K562 (cell line): Measurements from ENCODE around the gene ATP6V0E1. TPM values are rescaled to one million over a fixed set of nuclear protein-coding genes. Genes with fewer than 3 reads are reported as not detected.

ENCODE experiments used
- ELF4 ChIP-seq: fragments of 450-650 bp; formaldehyde crosslinking; IDR thresholded peaks from 2 replicates; pipeline ENCODE4 v1.4.0; 2022; ENCODE audit warnings: missing genetic modification characterization
- HIVEP1 ChIP-seq: fragments of 250-450 bp; sonication (Bioruptor Pico); IDR thresholded peaks from 2 replicates; pipeline ENCODE4 v1.4.0; 2020; ENCODE audit warnings: mild to moderate bottlenecking
- KAT7 ChIP-seq: sonication (generic); formaldehyde crosslinking; IDR thresholded peaks from 2 replicates; pipeline ENCODE4 v1.8.0; 2022; ENCODE audit warnings: missing genetic modification reagents, mild to moderate bottlenecking, borderline replicate concordance
- NFRKB ChIP-seq: fragments of 450-650 bp; IDR thresholded peaks from 2 replicates; pipeline ENCODE4 v1.6.1; 2016; ENCODE audit warnings: low read depth
- RBM14 ChIP-seq: fragments of 200-400 bp; formaldehyde crosslinking; IDR thresholded peaks from 2 replicates; pipeline ENCODE4 v1.6.1; 2018; ENCODE audit warnings: low read depth, mild to moderate bottlenecking, low read length, moderate library complexity, borderline replicate concordance; ENCODE audit not compliant: insufficient read depth
- RBM15 ChIP-seq: fragments of 200-400 bp; formaldehyde crosslinking; IDR thresholded peaks from 2 replicates; pipeline ENCODE4 v1.6.1; 2018; ENCODE audit warnings: mild to moderate bottlenecking, low read length, moderate library complexity; ENCODE audit not compliant: insufficient read depth
- SIRT6 ChIP-seq: IDR thresholded peaks from one replicate; pipeline ENCODE4 v1.6.1; 2012; ENCODE audit warnings: low read depth, mild to moderate bottlenecking, control low read depth, inconsistent platforms, low read length, moderate library complexity
- SNRNP70 ChIP-seq: fragments of 200-400 bp; formaldehyde crosslinking; optimal IDR thresholded peaks from 2 replicates; pipeline ENCODE3; 2017; ENCODE audit warnings: low read depth, low read length
- ZFP1 ChIP-seq: fragments of 450-650 bp; formaldehyde crosslinking; IDR thresholded peaks from 2 replicates; pipeline ENCODE4 v1.4.0; 2020; ENCODE audit warnings: mild to moderate bottlenecking, mixed read lengths
- ZKSCAN8 ChIP-seq: fragments of 200-800 bp; sonication (Bioruptor generic); IDR thresholded peaks from 2 replicates; pipeline ENCODE4 v1.6.1; 2016; ENCODE audit warnings: missing genetic modification characterization, missing compliant biosample characterization
- ZNF274 ChIP-seq: IDR thresholded peaks from 2 replicates; pipeline ENCODE4 v1.6.1; 2011; ENCODE audit warnings: low read depth, mild to moderate bottlenecking, low read length, moderate library complexity, borderline replicate concordance
- polyA plus RNA-seq, 8 experiments: library from polyadenylated mRNA; depleted of rRNA in 4 of 8; stranded (reverse) in 5 of 8; unstranded in 3 of 8; fragments of >200 nt; fragmentation: Nextera tagmentation in 2 of 8; fragmentation: Illumina TruSeq in 1 of 8; extraction: Ambion mirVana in 2 of 8; extraction: Trizol in 1 of 8; gene quantifications; 2 replicates each; pipeline versions ENCODE4 v1.2.1 to v1.2.3, GENCODE V29; 2011 to 2014; ENCODE audit warnings: inconsistent platforms in 1 of 8, missing spikeins in 1 of 8
- total RNA-seq, 7 experiments: library from RNA; depleted of rRNA in 6 of 7; stranded (reverse); fragments of >200 nt in 6 of 7; fragmentation: Illumina TruSeq in 2 of 7; extraction: Trizol in 2 of 7; gene quantifications; 2 replicates each; pipeline versions ENCODE4 v1.2.1 to v1.2.3, GENCODE V29; 2011 to 2021; ENCODE audit warnings: low replicate concordance in 1 of 7
- TF ChIP-seq, protein P1 (sequence below): fragments of 250-450 bp; sonication (Bioruptor Pico); IDR thresholded peaks from 2 replicates; pipeline ENCODE4 v1.5.0; 2022; ENCODE audit warnings: mild to moderate bottlenecking
- TF ChIP-seq, protein P2 (sequence below): fragments of 250-450 bp; sonication (Bioruptor Pico); IDR thresholded peaks from 2 replicates; pipeline ENCODE4 v1.8.0; 2021; ENCODE audit warnings: borderline replicate concordance, mild to moderate bottlenecking, moderate library complexity; ENCODE audit not compliant: poor library complexity, severe bottlenecking
- TF ChIP-seq, protein P3 (sequence below): fragments of 450-650 bp; formaldehyde crosslinking; IDR thresholded peaks from 2 replicates; pipeline ENCODE4 v1.4.0; 2020; ENCODE audit warnings: mild to moderate bottlenecking, moderate library complexity
- TF ChIP-seq, protein P4 (sequence below), 2 experiments: fragments of 450-650 bp in 1 of 2; sonication (generic) in 1 of 2; formaldehyde crosslinking in 1 of 2; IDR thresholded peaks in 1 of 2; conservative IDR thresholded peaks in 1 of 2; 2 replicates each; pipeline versions ENCODE4 v1.6.1 to v1.8.1; 2016 to 2023; ENCODE audit warnings: mild to moderate bottlenecking in 2 of 2, moderate library complexity in 2 of 2, inconsistent platforms in 1 of 2, missing genetic modification reagents in 1 of 2

The ATP6V0E1 gene
- total and polyA plus RNA-seq, 9 of the 15 experiments (the other 6 are each of a cell fraction or from before 2014, with no cell fraction given), result 63.8 to 395 (median 112) TPM

DNA sequence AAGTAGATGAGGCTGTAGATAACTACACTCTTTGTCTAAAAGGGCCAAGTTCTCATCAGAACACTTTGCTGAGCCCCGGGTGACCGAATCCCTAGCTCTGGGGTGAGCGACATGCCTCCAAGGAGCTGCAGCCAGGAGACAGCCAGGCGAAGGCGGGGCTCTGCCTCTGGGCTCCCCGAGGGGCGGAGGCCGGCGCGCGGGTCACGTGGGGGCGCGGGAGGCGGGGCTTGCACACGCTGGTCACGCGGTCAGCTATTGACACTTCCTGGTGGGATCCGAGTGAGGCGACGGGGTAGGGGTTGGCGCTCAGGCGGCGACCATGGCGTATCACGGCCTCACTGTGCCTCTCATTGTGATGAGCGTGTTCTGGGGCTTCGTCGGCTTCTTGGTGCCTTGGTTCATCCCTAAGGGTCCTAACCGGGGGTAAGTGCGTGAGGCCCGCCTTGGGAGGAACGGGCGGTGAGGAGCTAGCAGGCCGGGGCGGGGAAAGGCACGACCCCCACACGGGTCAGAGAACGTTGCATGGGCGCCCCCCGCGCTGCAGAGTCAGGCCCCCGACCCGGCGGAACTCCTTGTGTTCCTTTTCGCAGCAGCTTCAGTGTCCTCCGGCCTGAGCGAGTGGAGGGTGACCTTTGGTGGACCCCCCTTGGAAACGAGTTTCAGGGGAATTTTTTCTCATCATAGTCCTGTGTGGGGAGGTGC is at the start of gene ATP6V0E1 (continued):
- TF ChIP-seq, protein P1, sequence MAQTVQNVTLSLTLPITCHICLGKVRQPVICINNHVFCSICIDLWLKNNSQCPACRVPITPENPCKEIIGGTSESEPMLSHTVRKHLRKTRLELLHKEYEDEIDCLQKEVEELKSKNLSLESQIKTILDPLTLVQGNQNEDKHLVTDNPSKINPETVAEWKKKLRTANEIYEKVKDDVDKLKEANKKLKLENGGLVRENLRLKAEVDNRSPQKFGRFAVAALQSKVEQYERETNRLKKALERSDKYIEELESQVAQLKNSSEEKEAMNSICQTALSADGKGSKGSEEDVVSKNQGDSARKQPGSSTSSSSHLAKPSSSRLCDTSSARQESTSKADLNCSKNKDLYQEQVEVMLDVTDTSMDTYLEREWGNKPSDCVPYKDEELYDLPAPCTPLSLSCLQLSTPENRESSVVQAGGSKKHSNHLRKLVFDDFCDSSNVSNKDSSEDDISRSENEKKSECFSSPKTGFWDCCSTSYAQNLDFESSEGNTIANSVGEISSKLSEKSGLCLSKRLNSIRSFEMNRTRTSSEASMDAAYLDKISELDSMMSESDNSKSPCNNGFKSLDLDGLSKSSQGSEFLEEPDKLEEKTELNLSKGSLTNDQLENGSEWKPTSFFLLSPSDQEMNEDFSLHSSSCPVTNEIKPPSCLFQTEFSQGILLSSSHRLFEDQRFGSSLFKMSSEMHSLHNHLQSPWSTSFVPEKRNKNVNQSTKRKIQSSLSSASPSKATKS, result no peak
- TF ChIP-seq KAT7 (CRISPR knock-in tag) (peak; percentile 61; the same call in 1 of the 2 replicates), SNRNP70 (no peak), NFRKB (peak; percentile 53; the same call in 1 of the 2 replicates), RBM15 (no peak), RBM14 (no peak), SIRT6 (no peak), ZKSCAN8 (CRISPR knock-in tag) (no peak), HIVEP1 (no peak), ZNF274 (no peak), ELF4 (0 out of 2 replicates have a peak, but pooled peaks have one; percentile 65), ZFP1 (CRISPR knock-in tag) (no peak)
- TF ChIP-seq, protein P2, sequence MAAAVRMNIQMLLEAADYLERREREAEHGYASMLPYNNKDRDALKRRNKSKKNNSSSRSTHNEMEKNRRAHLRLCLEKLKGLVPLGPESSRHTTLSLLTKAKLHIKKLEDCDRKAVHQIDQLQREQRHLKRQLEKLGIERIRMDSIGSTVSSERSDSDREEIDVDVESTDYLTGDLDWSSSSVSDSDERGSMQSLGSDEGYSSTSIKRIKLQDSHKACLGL (CRISPR knock-in tag), result no peak
- TF ChIP-seq, protein P3, sequence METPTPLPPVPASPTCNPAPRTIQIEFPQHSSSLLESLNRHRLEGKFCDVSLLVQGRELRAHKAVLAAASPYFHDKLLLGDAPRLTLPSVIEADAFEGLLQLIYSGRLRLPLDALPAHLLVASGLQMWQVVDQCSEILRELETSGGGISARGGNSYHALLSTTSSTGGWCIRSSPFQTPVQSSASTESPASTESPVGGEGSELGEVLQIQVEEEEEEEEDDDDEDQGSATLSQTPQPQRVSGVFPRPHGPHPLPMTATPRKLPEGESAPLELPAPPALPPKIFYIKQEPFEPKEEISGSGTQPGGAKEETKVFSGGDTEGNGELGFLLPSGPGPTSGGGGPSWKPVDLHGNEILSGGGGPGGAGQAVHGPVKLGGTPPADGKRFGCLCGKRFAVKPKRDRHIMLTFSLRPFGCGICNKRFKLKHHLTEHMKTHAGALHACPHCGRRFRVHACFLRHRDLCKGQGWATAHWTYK (CRISPR knock-in tag), result no peak
- TF ChIP-seq, protein P4, sequence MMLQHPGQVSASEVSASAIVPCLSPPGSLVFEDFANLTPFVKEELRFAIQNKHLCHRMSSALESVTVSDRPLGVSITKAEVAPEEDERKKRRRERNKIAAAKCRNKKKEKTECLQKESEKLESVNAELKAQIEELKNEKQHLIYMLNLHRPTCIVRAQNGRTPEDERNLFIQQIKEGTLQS (IDR thresholded peaks at IDR 0.05), result peak; percentile 33; the same call in 1 of the 2 replicates
- TF ChIP-seq, protein P4 (CRISPR knock-in tag; conservative IDR thresholded peaks at IDR 0.05), result peak; percentile 65; the same call in 1 of the 2 replicates
